GM19463 (cell line): ENCODE data around the gene PNMA8A.

Experiments
- ATAC-seq: cut with Tn5 transposase; IDR thresholded peaks from one replicate; pipeline ENCODE4 v1.9.1; 2021; ENCODE audit warnings: mild to moderate bottlenecking, moderate library complexity; ENCODE audit not compliant: unreplicated experiment

Gene PNMA8A

GRCh38 chr19:46493236-46494145 is 22.1 kb upstream of the PNMA8A start:
- ATAC-seq: no peak

- ATAC-seq: no peak
These were observed 21.5 kb upstream of the PNMA8A start for GRCh38 chr19:46492841-46493235.

GRCh38 chr19:46491975-46492682 is 20.8 kb upstream of the PNMA8A start:
- ATAC-seq: no peak

GRCh38 chr19:46490774-46491173 is 19.4 kb upstream of the PNMA8A start:
- ATAC-seq: no peak

- ATAC-seq: no peak
These were observed 18.3 kb upstream of the PNMA8A start for GRCh38 chr19:46489445-46490272.

- no peak for ATAC-seq
These were observed 17.2 kb upstream of the PNMA8A start for GRCh38 chr19:46488551-46488950.

GRCh38 chr19:46487802-46488445 is 16.6 kb upstream of the PNMA8A start:
- ATAC-seq: no peak

- no peak for ATAC-seq
These were observed 15.9 kb upstream of the PNMA8A start for GRCh38 chr19:46487178-46487801.

- ATAC-seq: no peak
These were observed 15.0 kb upstream of the PNMA8A start for GRCh38 chr19:46486358-46486757.

- ATAC-seq: no peak
These were observed 13.3 kb upstream of the PNMA8A start for GRCh38 chr19:46484656-46485055.

GRCh38 chr19:46482631-46483030 is 11.3 kb upstream of the PNMA8A start:
- ATAC-seq: no peak

GRCh38 chr19:46481947-46482346 is 10.6 kb upstream of the PNMA8A start:
- ATAC-seq: no peak

- ATAC-seq: no peak
These were observed 10.0 kb upstream of the PNMA8A start for GRCh38 chr19:46481223-46481848.

GRCh38 chr19:46480415-46480814 is 9.1 kb upstream of the PNMA8A start:
- no peak for ATAC-seq

- no peak for ATAC-seq
These were observed 7.1 kb upstream of the PNMA8A start for GRCh38 chr19:46478356-46478986.

- no peak for ATAC-seq
These were observed 4.6 kb upstream of the PNMA8A start for GRCh38 chr19:46475986-46476385.

- ATAC-seq: no peak
These were observed 2.8 kb upstream of the PNMA8A start for GRCh38 chr19:46474211-46474610.

GRCh38 chr19:46472592-46472991 is 1.2 kb upstream of the PNMA8A start:
- ATAC-seq: no peak

- ATAC-seq: no peak
These were observed 614 bp upstream of the PNMA8A start for GRCh38 chr19:46471811-46472543.
